Immature natural killer cell (primary cell): ENCODE measurements around the gene GALNT16. TPM values are rescaled to one million over a fixed set of nuclear protein-coding genes. Genes with fewer than 3 reads are reported as not detected.
"Not testable (repeated sequence)": the region's sequence is repeated elsewhere in the genome, so short reads cannot be mapped to it uniquely, and the experiment has no call there.

Experiments used
- DNase-seq, 3 donors: peaks; one replicate each; pipeline ENCODE4 v3.0.0; 2022; ENCODE audit warnings: mixed read lengths in 1 of 3
- H3K27ac Mint-ChIP-seq, 6 donors: one replicate each; pipeline ENCODE4 v1.8.0; 2020; ENCODE audit warnings: mixed read lengths in 6 of 6, mild to moderate bottlenecking in 5 of 6, inconsistent platforms in 4 of 6, moderate library complexity in 3 of 6
- H3K27me3 Mint-ChIP-seq, 3 donors: one replicate each; pipeline ENCODE4 v1.8.0; 2020 to 2021; ENCODE audit warnings: low read depth in 3 of 3, mild to moderate bottlenecking in 3 of 3, mixed read lengths in 3 of 3, moderate library complexity in 3 of 3, inconsistent platforms in 1 of 3
- H3K36me3 Mint-ChIP-seq, 3 donors: one replicate each; pipeline ENCODE4 v1.8.0; 2020; ENCODE audit warnings: mixed read lengths in 3 of 3, inconsistent platforms in 2 of 3, mild to moderate bottlenecking in 2 of 3
- H3K4me1 Mint-ChIP-seq, 2 donors: one replicate each; pipeline ENCODE4 v1.8.0; 2020; ENCODE audit warnings: inconsistent platforms in 2 of 2, mild to moderate bottlenecking in 2 of 2, mixed read lengths in 2 of 2, moderate library complexity in 1 of 2
- H3K4me3 Mint-ChIP-seq, 5 donors: one replicate each; pipeline ENCODE4 v1.8.0; 2020; ENCODE audit warnings: mild to moderate bottlenecking in 5 of 5, mixed read lengths in 5 of 5, inconsistent platforms in 3 of 5, moderate library complexity in 3 of 5
- H3K9me3 Mint-ChIP-seq, 6 donors: one replicate each; pipeline ENCODE4 v1.8.0; 2020; ENCODE audit warnings: mild to moderate bottlenecking in 6 of 6, mixed read lengths in 6 of 6, inconsistent platforms in 4 of 6, moderate library complexity in 3 of 6
- polyA plus RNA-seq, 3 donors: library from polyadenylated mRNA; unstranded; fragments of 300-500 nt; fragmentation: Illumina TruSeq; gene quantifications; one replicate each; pipeline ENCODE4 v1.2.3, GENCODE V29; 2021

Gene GALNT16
- polyA plus RNA-seq, 3 donors from 2014 or later = not detected

DNA sequence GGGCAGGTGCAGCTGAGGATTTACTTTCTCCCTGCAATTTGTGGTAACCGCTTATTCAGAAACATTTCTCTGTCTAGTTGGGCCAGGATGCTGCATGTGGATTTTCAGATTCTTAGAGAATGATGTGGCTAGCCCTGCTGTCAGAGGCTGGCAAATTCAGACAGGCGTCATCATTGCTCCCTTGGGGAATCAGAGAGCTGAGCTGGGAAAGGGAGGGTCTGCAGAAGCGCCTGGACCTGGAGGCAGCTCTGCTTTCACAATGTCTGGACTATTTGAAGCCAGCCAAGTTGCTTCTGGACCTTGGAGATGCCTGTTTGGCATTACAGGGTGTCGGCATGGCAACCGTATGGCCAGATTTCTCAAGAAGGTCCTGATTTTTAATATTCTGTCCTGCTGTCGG lies 3.4 kb downstream of the GALNT16 start:
- no peak for DNase-seq
- Mint-ChIP-seq H3K4me3 (no peak overlapping the region), H3K4me1 (peaks cover 0 to 3% of the 10 kb centered on the region in 2 donors), H3K36me3 (peaks cover 0 to 4% (median 0%) of the 10 kb centered on the region in 3 donors), H3K27me3 (peaks cover 7 to 27% (median 8%) of the 10 kb centered on the region in 3 donors), H3K27ac (no peak overlapping the region), H3K9me3 (peaks cover 0 to 2% (median 0%) of the 10 kb centered on the region in 6 donors)

- no peak for DNase-seq
- Mint-ChIP-seq H3K9me3 (peaks cover 0 to 2% (median 0%) of the 10 kb centered on the region in 6 donors), H3K4me3 (no peak overlapping the region), H3K27ac (no peak overlapping the region), H3K4me1 (peaks cover 0 to 3% of the 10 kb centered on the region in 2 donors), H3K27me3 (peaks cover 6 to 23% (median 8%) of the 10 kb centered on the region in 3 donors), H3K36me3 (peaks cover 0 to 4% (median 0%) of the 10 kb centered on the region in 3 donors)
These were observed 3.8 kb downstream of the GALNT16 start for GRCh38 chr14:69263771-69264170.

DNA sequence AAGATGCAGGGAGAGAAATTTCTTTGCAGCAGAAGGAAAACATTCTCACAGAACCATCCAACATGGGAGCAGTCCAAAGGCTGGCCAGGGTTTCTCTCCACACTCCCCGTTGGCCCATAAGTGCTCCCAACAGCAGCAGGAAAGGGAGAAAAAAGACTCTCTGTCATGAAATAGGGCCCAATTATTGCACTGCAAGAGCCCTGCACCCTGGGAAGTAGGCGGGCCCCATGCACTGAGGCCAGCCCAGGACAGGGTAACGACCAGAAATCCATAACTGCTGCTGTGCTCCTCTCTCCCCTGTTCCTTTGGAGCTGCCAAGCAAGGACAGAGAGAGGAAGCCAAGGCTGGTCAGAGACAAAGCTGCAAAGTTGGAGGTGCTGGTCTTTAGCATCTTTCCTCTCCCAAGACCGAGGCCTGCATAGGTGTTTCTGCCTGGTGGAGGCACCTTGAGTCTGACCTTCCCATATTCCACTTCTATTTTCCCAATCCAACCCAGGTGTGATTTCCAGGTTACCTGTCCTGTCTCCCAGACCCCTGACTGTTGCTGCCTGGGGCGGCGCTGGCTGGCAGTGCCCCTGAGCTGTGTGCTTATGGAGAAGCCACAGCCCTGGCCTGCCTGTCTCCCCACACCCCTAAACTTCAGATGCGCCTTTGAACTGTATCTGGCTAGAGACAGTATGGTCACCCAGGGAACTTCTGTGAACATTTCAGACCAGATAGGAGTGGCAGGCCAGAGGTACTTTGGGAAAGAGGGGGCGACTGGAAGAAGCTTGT lies 6.8 kb downstream of the GALNT16 start:
- no peak for DNase-seq
- H3K4me1 Mint-ChIP-seq = no peaks in the 10 kb centered on the region
- peaks cover 4 to 15% (median 5%) of the 10 kb centered on the region in 3 donors for H3K27me3 Mint-ChIP-seq
- H3K4me3 Mint-ChIP-seq = no peak overlapping the region
- no peaks in the 10 kb centered on the region for H3K36me3 Mint-ChIP-seq
- no peak overlapping the region for H3K27ac Mint-ChIP-seq
- peaks cover 0 to 2% (median 0%) of the 10 kb centered on the region in 6 donors for H3K9me3 Mint-ChIP-seq

GRCh38 chr14:69267492-69267891 lies 7.5 kb downstream of the GALNT16 start:
- H3K27ac Mint-ChIP-seq = no peak overlapping the region
- H3K36me3 Mint-ChIP-seq = no peaks in the 10 kb centered on the region
- DNase-seq = no peak
- H3K4me3 Mint-ChIP-seq = no peak overlapping the region
- peaks cover 0 to 2% (median 0%) of the 10 kb centered on the region in 6 donors for H3K9me3 Mint-ChIP-seq
- peaks cover 2 to 8% (median 4%) of the 10 kb centered on the region in 3 donors for H3K27me3 Mint-ChIP-seq
- no peaks in the 10 kb centered on the region for H3K4me1 Mint-ChIP-seq

DNA sequence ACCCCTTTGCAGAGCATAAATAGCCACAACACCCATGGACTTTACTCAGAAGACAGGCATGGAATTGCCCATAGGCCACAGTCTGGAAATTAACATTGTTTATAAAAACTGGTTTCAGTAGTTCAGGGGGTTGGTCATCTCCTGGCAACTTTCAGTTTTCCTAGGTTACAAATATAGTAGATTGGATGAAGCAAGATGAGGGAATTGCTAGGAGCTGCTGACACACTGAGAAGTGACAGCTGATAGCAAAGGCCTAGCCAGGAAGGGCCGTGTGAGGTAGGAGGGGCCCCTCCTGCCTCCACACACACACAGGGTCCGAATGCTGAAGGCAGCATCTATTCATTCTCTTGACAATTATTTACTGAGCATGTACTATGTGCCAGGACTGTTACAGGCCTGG lies 8.3 kb downstream of the GALNT16 start:
- Mint-ChIP-seq H3K4me3 (no peak overlapping the region), H3K4me1 (no peaks in the 10 kb centered on the region), H3K9me3 (no peaks in the 10 kb centered on the region), H3K27me3 (peaks cover 4 to 8% (median 4%) of the 10 kb centered on the region in 3 donors), H3K36me3 (no peaks in the 10 kb centered on the region), H3K27ac (no peak overlapping the region)
- DNase-seq = no peak

DNA sequence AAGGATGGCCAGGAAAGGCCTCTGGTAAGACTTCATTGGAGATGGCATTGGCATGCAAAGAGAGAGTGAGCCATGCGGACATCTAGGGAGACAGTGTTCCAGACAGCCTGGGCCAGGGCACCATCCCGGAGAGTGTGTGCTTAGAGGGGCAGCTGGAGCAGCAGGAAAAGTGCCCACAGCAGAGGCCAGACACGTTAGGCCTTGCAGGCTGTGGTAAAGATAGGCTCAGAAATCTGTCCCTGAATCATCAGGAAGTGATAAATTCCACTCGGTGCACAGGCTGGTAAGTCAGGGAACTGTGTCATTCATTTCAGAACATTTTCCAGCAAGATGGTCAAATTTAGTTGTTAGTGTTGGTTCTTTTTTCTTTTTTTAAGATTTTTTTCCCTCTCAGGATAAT lies 8.8 kb downstream of the GALNT16 start:
- no peak for DNase-seq
- H3K27ac Mint-ChIP-seq = no peak overlapping the region
- no peaks in the 10 kb centered on the region for H3K9me3 Mint-ChIP-seq
- H3K27me3 Mint-ChIP-seq = peaks cover 2 to 7% (median 5%) of the 10 kb centered on the region in 3 donors
- no peaks in the 10 kb centered on the region for H3K4me1 Mint-ChIP-seq
- H3K36me3 Mint-ChIP-seq = no peaks in the 10 kb centered on the region
- H3K4me3 Mint-ChIP-seq = no peak overlapping the region

DNA sequence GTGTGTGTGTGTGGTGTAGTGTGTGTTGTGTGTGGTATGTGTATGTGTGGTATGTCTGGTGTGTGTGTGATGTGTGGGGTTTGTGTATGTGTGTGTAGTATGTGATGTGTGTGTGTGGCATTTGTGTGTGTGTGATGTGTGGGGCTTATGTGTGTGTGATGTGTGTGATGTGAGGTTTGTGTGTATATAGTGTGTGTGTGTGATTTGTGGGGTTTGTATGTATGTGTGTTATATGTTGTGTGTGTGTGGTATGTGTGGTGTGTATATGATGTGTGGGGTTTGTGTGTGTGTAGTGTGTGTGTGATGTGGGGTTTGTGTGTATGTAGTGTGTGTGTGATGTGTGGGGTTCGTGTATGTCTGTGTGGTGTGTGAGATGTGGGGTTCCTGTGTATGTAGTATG lies 9.4 kb downstream of the GALNT16 start:
- H3K27me3 Mint-ChIP-seq = peaks cover 0 to 5% (median 5%) of the 10 kb centered on the region in 3 donors

GRCh38 chr14:69270097-69270496 lies 10.1 kb downstream of the GALNT16 start:
- Mint-ChIP-seq H3K36me3 (no peaks in the 10 kb centered on the region), H3K9me3 (no peaks in the 10 kb centered on the region), H3K27me3 (peaks cover 0 to 5% (median 4%) of the 10 kb centered on the region in 3 donors), H3K4me3 (no peak overlapping the region), H3K4me1 (no peaks in the 10 kb centered on the region), H3K27ac (no peak overlapping the region)
- no peak for DNase-seq

More for the DNA sequence above, 9.4 kb downstream of the GALNT16 start:
- Mint-ChIP-seq H3K27ac (no peak overlapping the region), H3K4me3 (no peak overlapping the region), H3K4me1 (no peaks in the 10 kb centered on the region), H3K36me3 (no peaks in the 10 kb centered on the region), H3K9me3 (no peaks in the 10 kb centered on the region)
- no peak for DNase-seq

GRCh38 chr14:69270795-69271708 lies 11.1 kb downstream of the GALNT16 start:
- H3K27ac Mint-ChIP-seq = no peak overlapping the region

GRCh38 chr14:69274321-69274720 lies 14.4 kb downstream of the GALNT16 start:
- Mint-ChIP-seq H3K36me3 (no peaks in the 10 kb centered on the region), H3K9me3 (no peaks in the 10 kb centered on the region), H3K4me1 (no peaks in the 10 kb centered on the region), H3K27me3 (peaks cover 0 to 11% (median 3%) of the 10 kb centered on the region in 3 donors), H3K27ac (no peak overlapping the region), H3K4me3 (no peak overlapping the region)
- no peak for DNase-seq

More at GRCh38 chr14:69270795-69271708, 11.1 kb downstream of the GALNT16 start:
- Mint-ChIP-seq H3K4me1 (no peaks in the 10 kb centered on the region), H3K27me3 (peaks cover 0 to 6% (median 3%) of the 10 kb centered on the region in 3 donors), H3K4me3 (no peak overlapping the region), H3K36me3 (no peaks in the 10 kb centered on the region), H3K9me3 (no peaks in the 10 kb centered on the region)
- DNase-seq = no peak

GRCh38 chr14:69275331-69275730 lies 15.4 kb downstream of the GALNT16 start:
- peaks cover 0 to 11% (median 3%) of the 10 kb centered on the region in 3 donors for H3K27me3 Mint-ChIP-seq
- no peaks in the 10 kb centered on the region for H3K36me3 Mint-ChIP-seq
- no peak overlapping the region for H3K4me3 Mint-ChIP-seq
- no peaks in the 10 kb centered on the region for H3K4me1 Mint-ChIP-seq
- no peak overlapping the region for H3K27ac Mint-ChIP-seq
- H3K9me3 Mint-ChIP-seq = no peaks in the 10 kb centered on the region
- DNase-seq = no peak

- H3K27ac Mint-ChIP-seq, H3K36me3 Mint-ChIP-seq, H3K27me3 Mint-ChIP-seq, H3K4me3 Mint-ChIP-seq, H3K4me1 Mint-ChIP-seq, DNase-seq, H3K9me3 Mint-ChIP-seq: not testable (repeated sequence)
These were observed 17.4 kb downstream of the GALNT16 start for GRCh38 chr14:69277356-69277755.

- no peak overlapping the region for H3K27ac Mint-ChIP-seq
- H3K4me3 Mint-ChIP-seq = no peak overlapping the region
- no peak for DNase-seq
- no peaks in the 10 kb centered on the region for H3K4me1 Mint-ChIP-seq
- no peaks in the 10 kb centered on the region for H3K36me3 Mint-ChIP-seq
- H3K9me3 Mint-ChIP-seq = no peaks in the 10 kb centered on the region
- peaks cover 0 to 9% (median 3%) of the 10 kb centered on the region in 3 donors for H3K27me3 Mint-ChIP-seq
These were observed 20.9 kb downstream of the GALNT16 start for GRCh38 chr14:69280746-69281291.
